ENCODE results near the gene OSCAR. TPM values are rescaled to one million over a fixed set of nuclear protein-coding genes. Genes with fewer than 3 reads are reported as not detected.

Gene OSCAR
- total RNA-seq, 1 donor from 2014 or later, result 0.20 TPM

GRCh38 chr19:54148158-54148557 is 47.6 kb upstream of the OSCAR start:
- H3K4me3 ChIP-seq (ENCODE audit: insufficient read depth, low read depth, low read length), result no peak overlapping the region
- no peak overlapping the region for H3K27ac Mint-ChIP-seq (ENCODE audit: unreplicated experiment)
- TF ChIP-seq CTCF (IDR thresholded peaks at IDR 0.05; ENCODE audit: insufficient read depth, low read depth, low read length) (no peak), EZH2 (IDR thresholded peaks at IDR 0.05; ENCODE audit: insufficient read depth, low read length) (no peak)
- H4K20me1 ChIP-seq (ENCODE audit: insufficient read depth, low read length), result peaks cover 68% of the 10 kb centered on the region
- no peak overlapping the region for H3K9ac ChIP-seq (ENCODE audit: low read length)
- no peaks in the 10 kb centered on the region for H3K4me1 Mint-ChIP-seq (ENCODE audit: low read depth, unreplicated experiment)
- H3K9me3 ChIP-seq (ENCODE audit: insufficient read depth, low read depth, low read length), result no peaks in the 10 kb centered on the region
- FAIRE-seq (no peak), DNase-seq (ENCODE audit: low read depth) (no peak)
- H3K4me2 ChIP-seq (ENCODE audit: low read length), result no peak overlapping the region
- peaks cover 12% of the 10 kb centered on the region for H3K79me2 ChIP-seq (ENCODE audit: insufficient read depth, low read length)
- peaks cover 31% of the 10 kb centered on the region for H3K36me3 Mint-ChIP-seq (ENCODE audit: low read depth, unreplicated experiment)
- peaks cover 45% of the 10 kb centered on the region for H3K36me3 ChIP-seq (ENCODE audit: insufficient read depth, low read length)
- H3K4me1 ChIP-seq (ENCODE audit: insufficient read depth, low read length), result peaks cover 2% of the 10 kb centered on the region
- no peaks in the 10 kb centered on the region for H3K9me3 Mint-ChIP-seq (ENCODE audit: unreplicated experiment)
- H2AFZ ChIP-seq (ENCODE audit: low read depth, low read length), result no peak overlapping the region
- H3K27ac ChIP-seq (ENCODE audit: low read depth, low read length), result no peak overlapping the region
- no peaks in the 10 kb centered on the region for H3K27me3 ChIP-seq (ENCODE audit: insufficient read depth, low read length)
- H3K4me3 Mint-ChIP-seq (ENCODE audit: unreplicated experiment), result no peak overlapping the region
- H3K27me3 Mint-ChIP-seq (ENCODE audit: low read depth, unreplicated experiment), result no peaks in the 10 kb centered on the region

- peaks cover 15% of the 10 kb centered on the region for H3K79me2 ChIP-seq (ENCODE audit: insufficient read depth, low read length)
- H3K36me3 ChIP-seq (ENCODE audit: insufficient read depth, low read length), result peaks cover 47% of the 10 kb centered on the region
- Mint-ChIP-seq H3K36me3 (ENCODE audit: low read depth, unreplicated experiment) (peaks cover 31% of the 10 kb centered on the region), H3K9me3 (ENCODE audit: unreplicated experiment) (no peaks in the 10 kb centered on the region), H3K27me3 (ENCODE audit: low read depth, unreplicated experiment) (no peaks in the 10 kb centered on the region), H3K4me1 (ENCODE audit: low read depth, unreplicated experiment) (no peaks in the 10 kb centered on the region), H3K27ac (ENCODE audit: unreplicated experiment) (no peak overlapping the region), H3K4me3 (ENCODE audit: unreplicated experiment) (no peak overlapping the region)
- H3K9ac ChIP-seq (ENCODE audit: low read length), result no peak overlapping the region
- H3K9me3 ChIP-seq (ENCODE audit: insufficient read depth, low read depth, low read length), result no peaks in the 10 kb centered on the region
- no peak overlapping the region for H3K27ac ChIP-seq (ENCODE audit: low read depth, low read length)
- H2AFZ ChIP-seq (ENCODE audit: low read depth, low read length), result no peak overlapping the region
- no peak overlapping the region for H3K4me2 ChIP-seq (ENCODE audit: low read length)
- H4K20me1 ChIP-seq (ENCODE audit: insufficient read depth, low read length), result peaks cover 71% of the 10 kb centered on the region
- DNase-seq (ENCODE audit: low read depth) (no peak), FAIRE-seq (no peak)
- no peak for TF ChIP-seq CTCF (IDR thresholded peaks at IDR 0.05; ENCODE audit: insufficient read depth, low read depth, low read length)
- TF ChIP-seq EZH2 (IDR thresholded peaks at IDR 0.05; ENCODE audit: insufficient read depth, low read length), result no peak
- no peaks in the 10 kb centered on the region for H3K27me3 ChIP-seq (ENCODE audit: insufficient read depth, low read length)
- peaks cover under 1% of the 10 kb centered on the region for H3K4me1 ChIP-seq (ENCODE audit: insufficient read depth, low read length)
- H3K4me3 ChIP-seq (ENCODE audit: insufficient read depth, low read depth, low read length), result no peak overlapping the region
Observed at GRCh38 chr19:54147676-54148075, 47.1 kb upstream of the OSCAR start.

GRCh38 chr19:54145541-54146158 is 45.0 kb upstream of the OSCAR start:
- H3K27me3 Mint-ChIP-seq (ENCODE audit: low read depth, unreplicated experiment), result no peaks in the 10 kb centered on the region
- H3K27ac Mint-ChIP-seq (ENCODE audit: unreplicated experiment), result no peak overlapping the region
- H3K36me3 Mint-ChIP-seq (ENCODE audit: low read depth, unreplicated experiment), result peaks cover 34% of the 10 kb centered on the region
- no peak for FAIRE-seq
- Histone ChIP-seq H3K27ac (ENCODE audit: low read depth, low read length) (no peak overlapping the region), H3K9me3 (ENCODE audit: insufficient read depth, low read depth, low read length) (no peaks in the 10 kb centered on the region), H3K4me2 (ENCODE audit: low read length) (no peak overlapping the region), H3K9ac (ENCODE audit: low read length) (no peak overlapping the region), H3K79me2 (ENCODE audit: insufficient read depth, low read length) (peaks cover 36% of the 10 kb centered on the region), H2AFZ (ENCODE audit: low read depth, low read length) (no peak overlapping the region), H3K4me3 (ENCODE audit: insufficient read depth, low read depth, low read length) (no peak overlapping the region), H3K27me3 (ENCODE audit: insufficient read depth, low read length) (no peaks in the 10 kb centered on the region), H3K4me1 (ENCODE audit: insufficient read depth, low read length) (peaks cover 8% of the 10 kb centered on the region), H4K20me1 (ENCODE audit: insufficient read depth, low read length) (peaks cover 74% of the 10 kb centered on the region), H3K36me3 (ENCODE audit: insufficient read depth, low read length) (peaks cover 45% of the 10 kb centered on the region)
- no peak for DNase-seq (ENCODE audit: low read depth)
- no peak overlapping the region for H3K4me3 Mint-ChIP-seq (ENCODE audit: unreplicated experiment)
- H3K9me3 Mint-ChIP-seq (ENCODE audit: unreplicated experiment), result no peaks in the 10 kb centered on the region
- peaks cover 13% of the 10 kb centered on the region for H3K4me1 Mint-ChIP-seq (ENCODE audit: low read depth, unreplicated experiment)
- no peak for TF ChIP-seq EZH2 (IDR thresholded peaks at IDR 0.05; ENCODE audit: insufficient read depth, low read length)
- no peak for TF ChIP-seq CTCF (IDR thresholded peaks at IDR 0.05; ENCODE audit: insufficient read depth, low read depth, low read length)
